Measurements from ENCODE around the gene VASN.

The VASN gene

DNA sequence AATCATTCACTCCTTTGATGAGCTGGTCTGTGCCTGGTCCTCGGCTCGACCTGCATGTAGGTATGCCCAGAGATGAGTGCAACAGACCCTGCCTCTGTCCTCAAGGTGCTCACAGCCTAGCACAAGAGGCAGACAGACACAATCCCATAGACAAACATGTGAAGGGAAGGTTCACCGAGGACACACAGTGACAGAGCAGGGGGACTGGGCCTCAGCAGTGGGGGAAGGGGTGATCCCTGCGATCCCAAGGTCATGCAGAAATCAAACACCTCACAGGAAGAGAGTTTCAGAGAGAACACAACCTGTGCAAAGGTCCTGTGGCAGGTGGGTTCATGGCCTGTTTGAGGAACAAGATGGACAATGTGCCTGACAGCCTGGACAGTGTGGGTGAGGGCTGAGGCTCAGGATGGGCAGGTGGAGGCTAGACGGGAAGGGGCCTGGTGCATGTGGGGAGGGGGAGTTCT is 4.2 kb upstream of the VASN start:
- no peaks in the 10 kb centered on the region for H3K9me3 ChIP-seq (ENCODE audit: control insufficient read depth in 1 of 2, low read length in 2 of 2)
- H3K4me1 ChIP-seq (ENCODE audit: control insufficient read depth in 1 of 2, insufficient read depth in 2 of 2, low read length in 2 of 2) = peaks cover 0 to 4% of the 10 kb centered on the region in 2 donors
- H3K4me3 ChIP-seq (ENCODE audit: low read depth in 1 of 2, low read length in 2 of 2) = no peak overlapping the region
- H3K36me3 ChIP-seq (ENCODE audit: control insufficient read depth in 1 of 2, insufficient read depth in 2 of 2, low read length in 2 of 2) = peaks cover 0 to 26% of the 10 kb centered on the region in 2 donors
- no peak overlapping the region for H3K27ac ChIP-seq (ENCODE audit: low read length)
- H3K27me3 ChIP-seq (ENCODE audit: low read depth, low read length) = no peaks in the 10 kb centered on the region

DNA sequence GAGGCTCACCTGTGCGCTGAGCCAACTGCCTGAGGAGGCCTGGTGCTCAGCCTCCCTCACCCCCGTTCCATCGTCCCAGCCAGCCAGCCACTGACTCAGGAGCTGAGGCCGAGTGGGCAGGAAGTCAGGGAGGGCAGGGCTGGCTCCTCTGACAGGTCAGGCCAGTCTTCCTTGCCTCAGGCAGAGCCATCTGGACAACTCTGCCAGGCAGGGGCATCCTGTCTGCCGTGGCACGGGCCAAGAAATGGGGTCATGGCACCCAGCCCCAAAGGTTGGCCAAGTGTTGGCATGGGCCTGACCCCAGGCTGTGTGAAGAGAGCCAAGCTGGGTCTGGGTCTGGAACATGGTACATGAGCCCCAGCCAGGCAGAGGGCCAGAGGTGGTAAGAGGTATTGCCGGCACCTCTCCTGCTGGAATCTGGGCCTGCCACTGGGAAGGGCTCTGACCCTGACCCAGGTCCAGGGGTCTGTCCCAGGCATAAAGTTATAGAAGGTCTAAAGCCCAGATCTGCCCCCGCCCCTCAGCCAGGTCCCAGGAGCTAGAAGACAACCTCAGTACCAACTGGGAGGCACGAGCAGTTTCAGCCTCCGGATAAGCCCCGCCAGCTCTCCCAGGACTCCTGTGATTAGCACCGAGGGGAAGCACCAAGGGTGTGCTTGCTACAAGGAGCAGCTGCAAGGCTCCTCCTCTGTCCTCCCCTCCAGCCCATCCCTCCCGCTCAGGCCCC is 2.5 kb upstream of the VASN start:
- Histone ChIP-seq H3K36me3 (ENCODE audit: control insufficient read depth in 1 of 2, insufficient read depth in 2 of 2, low read length in 2 of 2) (peaks cover 0 to 17% of the 10 kb centered on the region in 2 donors), H3K4me1 (ENCODE audit: control insufficient read depth in 1 of 2, insufficient read depth in 2 of 2, low read length in 2 of 2) (peaks cover 4 to 21% of the 10 kb centered on the region in 2 donors), H3K27ac (ENCODE audit: low read length) (no peak overlapping the region)

GRCh38 chr16:4370151-4370550 is 1.5 kb upstream of the VASN start:
- H3K9me3 ChIP-seq (ENCODE audit: control insufficient read depth in 1 of 2, low read length in 2 of 2) = no peaks in the 10 kb centered on the region
- H3K27ac ChIP-seq (ENCODE audit: low read length) = no peak overlapping the region
- no peak overlapping the region for H3K4me3 ChIP-seq (ENCODE audit: low read depth in 1 of 2, low read length in 2 of 2)
- H3K36me3 ChIP-seq (ENCODE audit: control insufficient read depth in 1 of 2, insufficient read depth in 2 of 2, low read length in 2 of 2) = peaks cover 0 to 8% of the 10 kb centered on the region in 2 donors
- H3K27me3 ChIP-seq (ENCODE audit: low read depth, low read length) = no peaks in the 10 kb centered on the region
- H3K4me1 ChIP-seq (ENCODE audit: control insufficient read depth in 1 of 2, insufficient read depth in 2 of 2, low read length in 2 of 2) = peaks cover 4 to 31% of the 10 kb centered on the region in 2 donors

More for the DNA sequence above, 2.5 kb upstream of the VASN start:
- Histone ChIP-seq H3K4me3 (ENCODE audit: low read depth in 1 of 2, low read length in 2 of 2) (no peak overlapping the region), H3K27me3 (ENCODE audit: low read depth, low read length) (no peaks in the 10 kb centered on the region), H3K9me3 (ENCODE audit: control insufficient read depth in 1 of 2, low read length in 2 of 2) (no peaks in the 10 kb centered on the region)

DNA sequence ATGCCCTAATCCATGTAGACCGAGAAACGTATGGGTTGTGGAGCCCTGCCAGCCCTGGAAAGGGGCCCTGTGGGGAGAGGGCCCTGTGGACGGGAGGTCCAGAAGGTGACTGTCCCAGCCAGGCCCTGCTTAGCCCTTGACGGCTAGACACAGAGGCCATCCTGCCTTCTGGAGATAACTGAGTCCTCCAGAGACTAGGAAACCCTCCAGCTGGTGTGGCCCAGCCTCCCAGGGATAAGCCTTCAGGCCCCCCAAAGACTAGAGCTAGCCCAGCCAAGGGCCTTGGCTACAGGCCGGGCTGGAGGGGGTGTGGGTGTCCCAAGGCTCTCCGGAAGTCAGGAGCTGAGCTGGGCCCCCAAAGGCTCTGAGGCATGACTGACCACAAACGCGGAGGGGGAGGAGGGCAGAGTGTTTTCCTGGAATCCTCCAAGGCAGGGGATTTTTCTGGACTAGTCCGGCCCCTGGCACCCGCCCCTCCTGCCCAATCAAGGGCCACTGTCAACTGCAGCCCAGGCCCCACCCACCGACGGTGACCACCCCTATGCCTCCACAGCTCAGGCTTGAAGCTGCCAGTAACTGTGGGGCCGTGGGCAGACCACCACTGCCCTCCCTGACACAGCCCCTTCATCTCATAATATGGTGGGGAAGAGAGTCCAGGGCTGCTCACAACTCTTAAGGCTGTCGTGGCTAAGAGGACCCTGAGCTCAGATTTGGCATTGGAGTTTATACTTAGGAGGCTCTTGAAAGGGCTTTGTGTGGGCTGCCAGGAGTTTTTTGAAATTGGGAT is 885 bp upstream of the VASN start:
- peaks cover 4 to 34% of the 10 kb centered on the region in 2 donors for H3K4me1 ChIP-seq (ENCODE audit: control insufficient read depth in 1 of 2, insufficient read depth in 2 of 2, low read length in 2 of 2)
- no peaks in the 10 kb centered on the region for H3K9me3 ChIP-seq (ENCODE audit: control insufficient read depth in 1 of 2, low read length in 2 of 2)
- H3K36me3 ChIP-seq (ENCODE audit: control insufficient read depth in 1 of 2, insufficient read depth in 2 of 2, low read length in 2 of 2) = peaks cover 0 to 4% of the 10 kb centered on the region in 2 donors
- H3K27me3 ChIP-seq (ENCODE audit: low read depth, low read length) = no peaks in the 10 kb centered on the region
- peak overlapping the region in 1 of 2 donors; percentile 73 for H3K4me3 ChIP-seq (ENCODE audit: low read depth in 1 of 2, low read length in 2 of 2)
- peak overlapping the region; percentile 72 for H3K27ac ChIP-seq (ENCODE audit: low read length)

GRCh38 chr16:4372001-4372577 is 441 bp downstream of the VASN start:
- Histone ChIP-seq H3K4me3 (ENCODE audit: low read depth in 1 of 2, low read length in 2 of 2) (peak overlapping the region; percentile 64 to 73), H3K4me1 (ENCODE audit: control insufficient read depth in 1 of 2, insufficient read depth in 2 of 2, low read length in 2 of 2) (peaks cover 4 to 46% of the 10 kb centered on the region in 2 donors), H3K27me3 (ENCODE audit: low read depth, low read length) (no peaks in the 10 kb centered on the region), H3K9me3 (ENCODE audit: control insufficient read depth in 1 of 2, low read length in 2 of 2) (no peaks in the 10 kb centered on the region), H3K36me3 (ENCODE audit: control insufficient read depth in 1 of 2, insufficient read depth in 2 of 2, low read length in 2 of 2) (peaks cover 0 to 2% of the 10 kb centered on the region in 2 donors), H3K27ac (ENCODE audit: low read length) (peak overlapping the region; percentile 63)

DNA sequence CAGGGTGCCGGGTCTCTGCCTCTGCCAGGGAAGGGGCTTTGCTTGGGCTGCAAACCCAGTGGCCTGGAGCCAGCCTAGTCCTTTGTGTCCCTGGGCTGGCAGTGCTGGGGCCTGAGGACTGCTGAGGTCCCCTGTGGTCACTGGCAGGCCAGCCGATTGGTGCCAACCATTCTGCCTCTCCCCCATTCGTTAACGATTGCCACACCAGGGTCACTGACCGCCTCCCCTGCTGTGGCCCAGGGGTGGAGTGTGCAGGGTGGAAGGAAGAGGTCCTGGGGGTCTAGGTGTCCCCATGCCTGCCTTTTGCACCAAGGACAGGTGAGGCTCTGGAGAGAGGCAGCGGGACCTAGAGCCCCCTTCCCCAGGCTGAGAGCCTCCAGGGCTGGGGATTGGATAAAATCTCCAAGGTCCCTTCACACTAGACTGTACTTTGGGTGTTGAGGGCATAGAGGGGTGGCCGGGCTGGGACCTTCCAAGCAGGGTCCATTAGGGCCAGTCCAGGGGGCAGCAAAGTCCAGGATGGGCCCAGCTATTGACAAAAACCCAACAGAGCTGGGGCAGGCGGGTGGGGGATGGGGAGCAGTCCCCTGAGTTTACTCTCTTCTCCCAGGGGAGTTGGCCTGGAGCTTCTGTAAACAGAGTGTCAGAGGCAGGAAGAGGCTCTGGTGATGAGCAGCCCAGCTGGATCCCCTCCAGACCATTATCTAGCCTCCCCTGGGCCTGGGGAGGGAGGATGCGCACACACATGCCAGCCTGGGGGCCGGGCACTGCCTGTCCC is 1.1 kb downstream of the VASN start:
- peaks cover 4 to 51% of the 10 kb centered on the region in 2 donors for H3K4me1 ChIP-seq (ENCODE audit: control insufficient read depth in 1 of 2, insufficient read depth in 2 of 2, low read length in 2 of 2)
- H3K27ac ChIP-seq (ENCODE audit: low read length) = peak overlapping the region; percentile 63
- peak overlapping the region; percentile 64 to 73 for H3K4me3 ChIP-seq (ENCODE audit: low read depth in 1 of 2, low read length in 2 of 2)
- no peaks in the 10 kb centered on the region for H3K36me3 ChIP-seq (ENCODE audit: control insufficient read depth in 1 of 2, insufficient read depth in 2 of 2, low read length in 2 of 2)
- H3K9me3 ChIP-seq (ENCODE audit: control insufficient read depth in 1 of 2, low read length in 2 of 2) = no peaks in the 10 kb centered on the region
- H3K27me3 ChIP-seq (ENCODE audit: low read depth, low read length) = no peaks in the 10 kb centered on the region

GRCh38 chr16:4373356-4373908 is 1.8 kb downstream of the VASN start:
- Histone ChIP-seq H3K4me1 (ENCODE audit: control insufficient read depth in 1 of 2, insufficient read depth in 2 of 2, low read length in 2 of 2) (peaks cover 4 to 52% of the 10 kb centered on the region in 2 donors), H3K27me3 (ENCODE audit: low read depth, low read length) (no peaks in the 10 kb centered on the region), H3K36me3 (ENCODE audit: control insufficient read depth in 1 of 2, insufficient read depth in 2 of 2, low read length in 2 of 2) (no peaks in the 10 kb centered on the region), H3K4me3 (ENCODE audit: low read depth in 1 of 2, low read length in 2 of 2) (peak overlapping the region; percentile 64 to 73), H3K27ac (ENCODE audit: low read length) (peak overlapping the region; percentile 63), H3K9me3 (ENCODE audit: control insufficient read depth in 1 of 2, low read length in 2 of 2) (no peaks in the 10 kb centered on the region)

DNA sequence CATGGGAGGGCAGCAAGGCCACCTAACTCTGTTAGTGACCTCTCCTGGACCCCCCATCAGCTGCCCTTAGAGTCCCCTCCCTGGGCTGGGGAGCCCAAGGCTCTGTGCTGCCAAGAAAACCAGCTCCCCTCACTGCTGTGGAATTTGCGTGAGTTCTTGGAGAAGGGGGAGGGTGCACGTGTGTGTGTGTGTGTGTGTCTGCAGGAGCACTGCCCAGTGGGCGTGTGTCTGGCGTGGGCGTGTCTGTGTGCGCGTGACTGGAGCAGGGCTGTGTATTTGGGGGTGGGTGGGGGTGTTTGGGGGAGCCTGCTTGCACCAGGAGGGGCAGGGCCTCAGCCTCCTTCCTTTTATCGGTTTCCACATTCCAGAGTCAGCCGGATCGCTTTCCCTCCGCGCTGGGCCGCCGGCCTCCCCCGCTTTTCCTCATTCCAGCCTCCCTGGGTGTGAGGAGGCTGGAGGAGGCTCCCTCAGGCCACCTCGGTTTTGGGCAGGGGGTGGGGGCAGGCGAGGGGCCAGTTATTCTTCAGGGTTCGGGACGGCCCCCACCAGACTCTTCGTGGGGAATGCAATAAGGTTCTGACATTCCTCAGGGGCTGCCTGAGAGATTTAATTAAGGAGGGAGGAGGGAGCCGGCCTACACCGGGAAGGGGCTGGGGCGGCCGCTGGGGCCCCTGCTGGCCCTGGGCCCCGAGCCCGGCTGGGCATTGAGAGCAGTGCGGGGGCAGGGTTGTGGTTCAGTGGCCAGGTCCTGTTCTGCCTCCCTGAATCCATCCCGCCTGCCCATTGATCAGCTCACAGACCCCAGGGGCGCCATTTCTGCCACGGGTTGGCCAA is 2.5 kb downstream of the VASN start:
- Histone ChIP-seq H3K36me3 (ENCODE audit: control insufficient read depth in 1 of 2, insufficient read depth in 2 of 2, low read length in 2 of 2) (no peaks in the 10 kb centered on the region), H3K27ac (ENCODE audit: low read length) (peak overlapping the region; percentile 63), H3K27me3 (ENCODE audit: low read depth, low read length) (no peaks in the 10 kb centered on the region), H3K4me3 (ENCODE audit: low read depth in 1 of 2, low read length in 2 of 2) (peak overlapping the region; percentile 64 to 73), H3K9me3 (ENCODE audit: control insufficient read depth in 1 of 2, low read length in 2 of 2) (no peaks in the 10 kb centered on the region), H3K4me1 (ENCODE audit: control insufficient read depth in 1 of 2, insufficient read depth in 2 of 2, low read length in 2 of 2) (peaks cover 4 to 52% of the 10 kb centered on the region in 2 donors)

GRCh38 chr16:4375717-4376116 is 4.1 kb downstream of the VASN start:
- Histone ChIP-seq H3K9me3 (ENCODE audit: control insufficient read depth in 1 of 2, low read length in 2 of 2) (no peaks in the 10 kb centered on the region), H3K4me3 (ENCODE audit: low read depth in 1 of 2, low read length in 2 of 2) (peak overlapping the region in 1 of 2 donors; percentile 6), H3K36me3 (ENCODE audit: control insufficient read depth in 1 of 2, insufficient read depth in 2 of 2, low read length in 2 of 2) (peaks cover 0 to 4% of the 10 kb centered on the region in 2 donors), H3K27ac (ENCODE audit: low read length) (no peak overlapping the region), H3K4me1 (ENCODE audit: control insufficient read depth in 1 of 2, insufficient read depth in 2 of 2, low read length in 2 of 2) (peaks cover 4 to 59% of the 10 kb centered on the region in 2 donors), H3K27me3 (ENCODE audit: low read depth, low read length) (no peaks in the 10 kb centered on the region)

All from muscle layer of duodenum (tissue), 2 donors.